Measurements from ENCODE around the gene MSH4. TPM values are rescaled to one million over a fixed set of nuclear protein-coding genes. Genes with fewer than 3 reads are reported as not detected.
"Not testable (repeated sequence)": the region's sequence is repeated elsewhere in the genome, so short reads cannot be mapped to it uniquely, and the experiment has no call there.

The MSH4 gene
- total RNA-seq, 4 donors from 2014 or later: 0.19 to 0.37 (median 0.24) TPM; not detected in 1

GRCh38 chr1:75808921-75809320 is 12.2 kb downstream of the MSH4 start:
- TF ChIP-seq, protein P1, sequence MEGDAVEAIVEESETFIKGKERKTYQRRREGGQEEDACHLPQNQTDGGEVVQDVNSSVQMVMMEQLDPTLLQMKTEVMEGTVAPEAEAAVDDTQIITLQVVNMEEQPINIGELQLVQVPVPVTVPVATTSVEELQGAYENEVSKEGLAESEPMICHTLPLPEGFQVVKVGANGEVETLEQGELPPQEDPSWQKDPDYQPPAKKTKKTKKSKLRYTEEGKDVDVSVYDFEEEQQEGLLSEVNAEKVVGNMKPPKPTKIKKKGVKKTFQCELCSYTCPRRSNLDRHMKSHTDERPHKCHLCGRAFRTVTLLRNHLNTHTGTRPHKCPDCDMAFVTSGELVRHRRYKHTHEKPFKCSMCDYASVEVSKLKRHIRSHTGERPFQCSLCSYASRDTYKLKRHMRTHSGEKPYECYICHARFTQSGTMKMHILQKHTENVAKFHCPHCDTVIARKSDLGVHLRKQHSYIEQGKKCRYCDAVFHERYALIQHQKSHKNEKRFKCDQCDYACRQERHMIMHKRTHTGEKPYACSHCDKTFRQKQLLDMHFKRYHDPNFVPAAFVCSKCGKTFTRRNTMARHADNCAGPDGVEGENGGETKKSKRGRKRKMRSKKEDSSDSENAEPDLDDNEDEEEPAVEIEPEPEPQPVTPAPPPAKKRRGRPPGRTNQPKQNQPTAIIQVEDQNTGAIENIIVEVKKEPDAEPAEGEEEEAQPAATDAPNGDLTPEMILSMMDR (IDR thresholded peaks at IDR 0.05): no peak

DNA sequence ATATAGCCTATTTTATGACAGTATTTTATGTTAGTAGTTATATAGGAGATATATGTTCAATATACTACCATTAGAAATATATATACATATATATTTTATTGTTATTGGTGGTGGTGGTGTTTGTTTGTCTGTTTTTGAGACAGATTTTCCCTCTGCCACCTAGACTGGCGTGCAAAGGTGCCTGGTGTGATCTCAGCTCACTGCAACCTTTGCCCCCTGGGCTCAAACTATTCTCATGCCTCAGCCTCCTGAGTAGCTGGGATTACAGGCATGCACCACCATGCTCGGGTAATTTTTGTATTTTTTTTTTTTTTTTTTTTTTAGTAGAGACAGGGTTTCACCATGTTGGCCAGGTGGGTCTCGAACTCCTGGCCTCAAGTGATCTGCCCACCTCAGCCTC is 13.4 kb downstream of the MSH4 start:
- not testable (repeated sequence) for DNase-seq (ENCODE audit: low spot score); ATAC-seq (ENCODE audit: low FRiP score)

More at GRCh38 chr1:75808921-75809320, 12.2 kb downstream of the MSH4 start:
- ATAC-seq (ENCODE audit: low FRiP score): no peak
- no peak for DNase-seq (ENCODE audit: low spot score)

DNA sequence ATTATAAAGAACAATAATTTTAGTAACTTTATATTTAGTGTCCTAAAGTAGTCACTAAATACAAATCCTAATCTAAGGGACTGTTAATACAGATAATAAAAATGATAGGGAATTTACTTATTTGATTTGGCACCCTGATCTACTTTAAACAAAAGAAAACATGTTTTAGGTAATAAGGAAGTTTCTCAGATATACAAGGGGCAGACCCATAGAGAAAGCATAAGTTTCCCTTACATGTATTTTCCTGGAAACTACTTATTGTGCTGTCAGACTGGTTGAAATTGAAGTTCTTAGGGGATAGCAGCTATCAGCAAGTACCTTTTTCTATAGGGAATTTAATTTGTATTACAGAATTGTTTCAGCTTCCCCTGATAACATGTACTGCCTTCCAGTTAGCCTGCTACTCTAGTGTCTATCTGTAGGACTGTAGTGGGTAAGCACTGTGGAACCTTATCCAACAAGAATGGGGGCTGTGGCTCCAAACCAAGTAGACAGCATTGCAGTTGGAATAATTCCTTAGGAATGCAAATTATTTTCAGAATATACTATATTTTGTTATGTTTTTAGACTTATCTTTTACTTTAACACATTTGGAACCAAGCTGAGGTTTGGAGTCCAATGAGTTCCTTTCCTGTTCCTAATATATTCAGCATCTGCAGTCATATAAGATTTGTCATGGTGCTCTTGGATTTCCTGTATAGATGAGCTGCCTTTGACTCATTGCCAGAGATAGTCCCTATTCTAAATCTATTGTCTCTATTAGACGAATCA is 14.7 kb downstream of the MSH4 start:
- TF ChIP-seq, protein P1 (IDR thresholded peaks at IDR 0.05): no peak
- no peak for ATAC-seq (ENCODE audit: low FRiP score)

DNA sequence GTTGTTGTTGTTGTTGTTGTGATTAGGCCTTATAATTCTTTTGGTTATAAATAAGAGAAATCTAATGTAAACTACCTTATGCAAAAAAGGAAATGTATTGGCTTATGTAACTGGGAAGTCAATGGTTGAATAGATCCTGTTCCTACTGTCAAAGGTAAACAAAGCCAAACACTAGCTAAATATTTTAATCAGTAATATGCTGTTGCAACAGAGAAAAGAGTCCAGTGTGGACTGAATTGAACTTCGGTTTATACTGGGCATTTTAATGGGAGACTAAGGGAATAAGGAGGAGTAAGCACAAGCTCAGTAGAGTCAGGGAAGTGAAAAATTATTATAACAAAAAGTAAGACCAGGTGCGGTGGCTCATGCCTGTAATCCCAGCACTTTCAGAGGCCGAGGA is 15.4 kb downstream of the MSH4 start:
- ATAC-seq (ENCODE audit: low FRiP score) (no peak), DNase-seq (ENCODE audit: low spot score) (no peak)
- TF ChIP-seq, protein P1 (IDR thresholded peaks at IDR 0.05): no peak

More for the DNA sequence above, 14.7 kb downstream of the MSH4 start:
- no peak for DNase-seq (ENCODE audit: low spot score)

- not testable (repeated sequence) for DNase-seq (ENCODE audit: low spot score); ATAC-seq (ENCODE audit: low FRiP score)
These were observed 26.9 kb downstream of the MSH4 start for GRCh38 chr1:75823596-75823995.

GRCh38 chr1:75836528-75837100 is 39.9 kb downstream of the MSH4 start:
- ATAC-seq (ENCODE audit: low FRiP score) (no peak), DNase-seq (ENCODE audit: low spot score) (no peak)
- TF ChIP-seq, protein P1 (IDR thresholded peaks at IDR 0.05): no peak

GRCh38 chr1:75838079-75838478 is 41.4 kb downstream of the MSH4 start:
- TF ChIP-seq, protein P1 (IDR thresholded peaks at IDR 0.05): no peak
- DNase-seq (ENCODE audit: low spot score): no peak
- ATAC-seq (ENCODE audit: low FRiP score): no peak

DNA sequence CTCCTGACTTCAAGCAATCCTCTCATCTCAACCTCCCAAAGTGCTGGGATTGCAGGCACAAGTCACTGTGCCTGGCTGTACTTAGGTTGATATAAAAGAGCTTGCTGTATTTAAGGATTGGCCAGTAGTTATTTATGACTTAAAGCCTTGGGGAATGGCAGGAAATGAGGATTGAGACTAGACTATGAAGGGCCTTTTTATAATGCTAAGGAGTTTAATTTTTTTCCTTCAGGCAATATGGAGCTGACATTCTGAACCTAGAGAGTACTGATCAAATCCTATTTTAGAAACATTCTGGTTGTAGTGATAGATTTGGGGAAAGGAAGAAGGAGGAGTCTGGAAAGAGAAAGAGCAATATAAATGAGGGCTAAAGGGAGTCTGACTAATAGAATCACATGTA is 44.7 kb downstream of the MSH4 start:
- TF ChIP-seq, protein P1 (IDR thresholded peaks at IDR 0.05): no peak
- no peak for ATAC-seq (ENCODE audit: low FRiP score)
- DNase-seq (ENCODE audit: low spot score): no peak
